AG09309 (cell line): ENCODE results near the gene TMEM198.

Experiments
- DNase-seq: peaks from one replicate; pipeline ENCODE4 v3.0.0-alpha.2; 2010; ENCODE audit warnings: low read depth
- H3K4me3 ChIP-seq: 2 replicates; pipeline ENCODE4 v1.5.1; 2011; ENCODE audit warnings: mild to moderate bottlenecking, low read depth, low read length, moderate library complexity; ENCODE audit not compliant: control insufficient read depth
- CTCF ChIP-seq: IDR thresholded peaks from 2 replicates; pipeline ENCODE4 v1.5.1; 2011; ENCODE audit warnings: mild to moderate bottlenecking, low read depth, low read length, inconsistent platforms; ENCODE audit not compliant: insufficient read depth, control insufficient read depth; ENCODE audit errors: missing control alignments

Gene TMEM198

DNA sequence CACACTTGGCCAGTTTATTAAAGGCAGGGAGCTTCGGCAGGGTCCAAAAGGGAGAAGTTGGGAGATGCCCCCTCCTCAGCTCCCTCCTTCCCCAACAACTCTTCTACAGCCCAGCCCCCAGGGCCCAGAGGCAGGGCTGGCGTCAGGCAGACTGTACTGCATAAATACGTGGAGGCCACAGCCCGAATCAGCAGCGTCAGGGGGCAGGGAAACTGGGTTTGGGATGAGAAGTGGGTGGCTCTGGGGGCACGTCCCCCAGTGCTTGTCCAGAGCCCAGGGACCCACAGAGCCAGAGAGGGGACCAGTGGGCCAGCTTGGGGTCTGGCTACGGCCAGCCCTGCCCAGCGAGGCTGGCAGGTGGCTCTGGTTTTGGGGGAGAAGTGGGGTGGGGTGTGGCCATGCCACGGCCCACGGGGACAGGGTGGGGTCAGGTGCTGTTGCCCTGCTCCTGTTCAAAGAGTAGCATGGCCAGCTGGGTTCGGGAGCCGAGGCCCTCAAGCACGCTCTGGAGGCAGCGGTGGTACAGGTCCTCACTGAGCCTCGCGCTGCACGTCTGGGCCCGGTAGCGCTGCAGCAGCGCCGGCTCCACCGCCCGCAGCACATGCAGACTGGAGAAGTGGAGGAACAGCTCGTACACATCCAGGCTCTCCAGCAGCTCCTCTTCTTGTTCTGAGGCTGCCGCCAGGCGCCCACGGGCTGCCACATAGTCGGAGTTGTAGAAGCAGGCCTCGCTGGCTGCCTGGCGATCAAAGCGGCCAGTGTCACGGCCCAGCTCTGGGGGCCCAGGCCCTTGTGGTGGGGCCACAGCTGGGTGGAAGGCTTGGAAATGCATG lies 4.7 kb upstream of the TMEM198 start:
- H3K4me3 ChIP-seq: no peak overlapping the region
- no peak for DNase-seq
- no peak for TF ChIP-seq CTCF

- TF ChIP-seq CTCF: no peak
- no peak overlapping the region for H3K4me3 ChIP-seq
- no peak for DNase-seq
Measured at GRCh38 chr2:219539926-219540678, 3.7 kb upstream of the TMEM198 start.

DNA sequence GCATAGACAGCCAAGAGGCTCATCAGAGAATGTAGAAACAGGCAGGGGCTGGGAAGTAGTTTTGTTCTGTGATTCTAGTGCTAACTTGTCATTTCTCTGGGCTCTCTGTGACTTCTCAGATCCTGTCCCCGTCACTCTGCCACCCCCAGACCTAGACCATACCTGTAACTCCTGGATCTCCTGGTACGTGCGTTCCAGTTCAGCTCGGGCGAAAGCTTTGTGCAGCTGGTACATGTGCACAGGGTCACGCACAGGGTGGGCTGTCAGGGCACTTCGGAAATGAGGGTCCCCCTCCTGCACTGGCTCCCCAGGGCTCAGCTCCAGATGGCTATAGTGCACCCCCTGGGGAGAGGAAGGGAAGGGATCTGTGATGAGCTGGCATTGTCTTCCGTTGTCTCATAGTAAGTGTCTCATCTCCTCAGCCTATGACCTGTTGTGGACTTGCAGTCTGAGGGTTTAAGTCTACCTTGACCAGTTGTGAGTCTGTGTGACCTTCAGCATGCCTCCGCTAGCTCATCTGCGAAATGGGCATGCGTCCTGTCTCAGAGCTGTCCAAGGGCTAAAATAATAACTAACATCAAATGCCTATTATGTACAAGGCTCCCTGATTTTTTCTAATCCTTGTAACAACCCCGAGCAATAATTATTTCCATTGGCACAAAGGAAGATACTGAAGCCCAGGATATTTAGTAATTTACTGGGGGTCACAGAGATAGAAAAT lies 2.9 kb upstream of the TMEM198 start:
- DNase-seq: no peak
- no peak for TF ChIP-seq CTCF
- no peak overlapping the region for H3K4me3 ChIP-seq

- peak; percentile 79 for TF ChIP-seq CTCF
- H3K4me3 ChIP-seq: peak overlapping the region; percentile 66
- DNase-seq: no peak
Measured at GRCh38 chr2:219541611-219542180, 2.1 kb upstream of the TMEM198 start.

DNA sequence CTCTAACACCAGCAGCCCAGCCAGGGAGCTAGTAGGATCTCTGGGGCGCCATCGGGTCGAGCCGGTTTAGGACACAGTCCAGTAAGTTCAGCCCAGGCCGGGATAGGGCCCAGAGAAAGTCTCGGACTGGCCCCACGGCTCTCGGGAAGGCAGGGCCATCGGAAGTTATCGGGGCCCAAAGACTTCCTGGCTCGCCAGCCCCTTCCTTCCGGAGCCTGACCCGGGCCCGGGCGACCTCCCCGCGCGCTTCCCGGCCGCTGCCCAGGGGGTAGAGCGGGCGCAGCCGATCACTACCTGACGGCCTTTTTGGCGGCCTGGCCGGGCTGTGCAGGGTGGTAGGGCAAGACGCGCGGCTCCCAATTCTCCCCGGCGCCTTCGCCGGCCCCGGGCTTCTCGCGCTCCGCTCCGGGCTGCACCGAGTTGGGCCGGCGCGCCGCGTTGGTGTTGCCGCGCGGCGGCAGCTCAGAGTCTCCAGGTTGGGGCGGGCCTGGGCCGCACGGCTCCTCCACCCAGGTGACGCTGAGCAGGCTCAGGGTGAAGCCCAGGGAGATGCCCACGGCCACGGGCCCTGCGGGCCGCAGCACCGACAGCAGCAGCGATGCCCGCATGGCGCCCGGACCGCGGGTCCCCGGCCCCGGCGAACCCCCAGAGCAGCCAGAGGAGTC lies 765 bp upstream of the TMEM198 start:
- H3K4me3 ChIP-seq: peak overlapping the region; percentile 66
- TF ChIP-seq CTCF: no peak
- no peak for DNase-seq

GRCh38 chr2:219544567-219544966 lies 739 bp downstream of the TMEM198 start:
- peak overlapping the region; percentile 66; the same call in 1 of the 2 replicates for H3K4me3 ChIP-seq
- no peak for TF ChIP-seq CTCF
- no peak for DNase-seq
